HG02678 (cell line): ENCODE measurements around the gene BYSL.

ENCODE experiments used
- ATAC-seq: cut with Tn5 transposase; IDR thresholded peaks from one replicate; pipeline ENCODE4 v1.9.1; 2021; ENCODE audit warnings: mild to moderate bottlenecking, moderate library complexity; ENCODE audit not compliant: unreplicated experiment

BYSL gene

DNA sequence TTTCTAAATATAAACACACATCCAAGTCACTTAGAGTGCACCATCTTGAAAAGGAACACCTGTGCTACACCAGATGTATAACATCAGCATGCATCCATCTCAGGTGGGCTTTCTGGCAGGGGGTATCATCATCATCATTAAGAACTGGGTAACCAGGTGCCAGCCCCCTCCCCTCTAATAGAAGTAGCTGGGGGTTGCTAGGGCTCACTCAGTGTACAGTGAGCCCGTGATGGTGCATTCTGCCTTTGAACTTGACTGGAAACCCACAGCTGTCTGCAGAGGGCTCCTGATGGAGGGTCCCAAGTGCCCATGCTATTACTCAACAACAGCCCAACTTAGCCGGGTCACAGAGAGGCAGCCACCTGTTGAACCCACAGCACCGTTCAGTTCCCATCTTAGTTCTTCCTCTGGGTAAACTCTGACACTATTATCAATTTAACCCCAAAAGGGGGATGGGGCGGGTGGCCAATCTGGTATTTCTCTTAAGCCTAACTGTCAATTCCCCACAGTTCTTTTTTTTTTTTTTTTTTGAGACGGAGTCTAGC, 53.1 kb downstream of the BYSL start:
- no peak for ATAC-seq

DNA sequence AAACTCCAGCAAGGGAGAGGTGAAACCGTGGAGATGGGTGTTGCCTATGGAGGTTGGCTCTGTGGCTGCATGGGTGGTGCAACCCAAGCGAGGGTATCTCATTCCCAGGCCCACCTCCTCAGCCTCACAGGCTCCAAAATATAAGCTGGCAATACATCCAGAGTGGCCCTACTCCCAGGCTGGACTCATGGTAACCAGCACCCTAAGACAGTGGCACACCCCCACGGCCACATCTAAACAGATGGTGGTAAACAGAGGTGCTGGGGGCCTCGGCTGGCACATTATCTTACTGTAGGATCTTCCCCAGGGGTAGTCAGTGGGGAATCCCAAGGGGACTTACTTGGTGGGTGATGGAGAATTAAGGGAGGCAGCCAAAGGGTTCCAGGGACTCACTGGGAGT, 54.0 kb downstream of the BYSL start:
- no peak for ATAC-seq

- ATAC-seq, result no peak
Observed at GRCh38 chr6:41976794-41977484, 55.6 kb downstream of the BYSL start.
